H1 (cell line): ENCODE results near the gene ARHGAP26. TPM values are rescaled to one million over a fixed set of nuclear protein-coding genes. Genes with fewer than 3 reads are reported as not detected.

Experiments
- ASH2L ChIP-seq: fragments of 200-600, 300-600 bp; sonication (generic); IDR thresholded peaks from one replicate; pipeline ENCODE4 v1.7.1; 2017; ENCODE audit warnings: low read length
- CHD7 ChIP-seq: fragments of 300-600 bp; sonication (generic); IDR thresholded peaks from 2 replicates; pipeline ENCODE4 v1.7.1; 2012; ENCODE audit warnings: low read length, moderate library complexity, mild to moderate bottlenecking, inconsistent platforms; ENCODE audit not compliant: insufficient replicate concordance
- RXRA ChIP-seq: IDR thresholded peaks from 2 replicates; pipeline ENCODE4 v1.6.1; 2011; ENCODE audit warnings: low read depth, mild to moderate bottlenecking, low read length, moderate library complexity; ENCODE audit not compliant: insufficient read depth
- SIN3A ChIP-seq, 2 experiments: IDR thresholded peaks in 1 of 2; conservative IDR thresholded peaks in 1 of 2; 2 replicates each; pipeline ENCODE4 v1.6.1; 2011 to 2012; ENCODE audit warnings: low read length in 2 of 2, improper control_type of control experiment in 1 of 2, low read depth in 1 of 2, mild to moderate bottlenecking in 1 of 2
- polyA plus RNA-seq, 7 experiments: library from polyadenylated mRNA; depleted of rRNA in 3 of 7; stranded (reverse) in 5 of 7; unstranded in 2 of 7; fragments of >200 nt in 5 of 7; fragments of 200-250 nt in 2 of 7; gene quantifications; 1 replicate in 5 of 7; 2 replicates in 1 of 7; 4 replicates in 1 of 7; pipeline versions ENCODE4 v1.2.1 to v1.2.3, GENCODE V29; 2011 to 2013; ENCODE audit warnings: missing spikeins in 2 of 7, mixed read lengths in 2 of 7
- total RNA-seq: library from RNA; stranded (reverse); fragmentation: NEBNext Ultra II Directional; extraction: Animal tissue kit (Norgen Biotek cat#: 25700); gene quantifications from 2 replicates; pipeline ENCODE4 v1.2.1, GENCODE V29; 2021

Gene ARHGAP26
- total and polyA plus RNA-seq, 2 of the 8 experiments (the other 6 are each of a cell fraction or from before 2014, with no cell fraction given): 7.1 to 24.8 TPM

GRCh38 chr5:143262393-143263174, 492.4 kb downstream of the ARHGAP26 start (continued):
- TF ChIP-seq CHD7: no peak
- no peak for TF ChIP-seq ASH2L
- TF ChIP-seq SIN3A (conservative IDR thresholded peaks at IDR 0.05 in 1 of 2, IDR thresholded peaks at IDR 0.05 in 1 of 2; ENCODE audit: low read depth in 1 of 2, low read length in 2 of 2): no peak
- no peak for TF ChIP-seq RXRA
